WTC11 (cell line): ENCODE results near the gene RACGAP1. TPM values are rescaled to one million over a fixed set of nuclear protein-coding genes. Genes with fewer than 3 reads are reported as not detected.

Experiments used
- ATAC-seq: fragments of 200-7000 bp; cut with Tn5 transposase; 2 replicates; pipeline ENCODE4 v1.10.0; 2021; ENCODE audit warnings: mild to moderate bottlenecking, moderate library complexity
- CTCF ChIA-PET: fragments of 300-600 bp; sonication (Branson Sonifier 250); formaldehyde crosslinking; loops from one replicate; lab custom pipeline; 2021; ENCODE audit warnings: antibody characterized with exemption; lab: Charles Lee
- POLR2A ChIA-PET: fragments of 350-600 bp; sonication (Branson Sonifier 250); formaldehyde crosslinking; loops from one replicate; lab custom pipeline; 2021; ENCODE audit warnings: antibody characterized with exemption; lab: Charles Lee
- DNase-seq: peaks from one replicate; pipeline ENCODE4 v3.0.0; 2021; ENCODE audit warnings: low spot score
- H3K27ac Mint-ChIP-seq: 2 replicates; pipeline ENCODE4 v1.8.0; 2021; ENCODE audit warnings: mixed read lengths
- H3K27me3 Mint-ChIP-seq: 2 replicates; pipeline ENCODE4 v1.8.0; 2021; ENCODE audit warnings: low read depth, mild to moderate bottlenecking, moderate library complexity, mixed read lengths
- H3K36me3 Mint-ChIP-seq: 2 replicates; pipeline ENCODE4 v1.8.0; 2021; ENCODE audit warnings: mixed read lengths
- H3K4me1 Mint-ChIP-seq: 2 replicates; pipeline ENCODE4 v1.8.0; 2022; ENCODE audit warnings: mixed read lengths
- H3K4me3 Mint-ChIP-seq: 2 replicates; pipeline ENCODE4 v1.8.0; 2021; ENCODE audit warnings: mild to moderate bottlenecking, moderate library complexity, mixed read lengths
- H3K9me3 Mint-ChIP-seq: 2 replicates; pipeline ENCODE4 v1.8.0; 2021; ENCODE audit warnings: mixed read lengths
- ARID4B ChIP-seq: sonication (generic); formaldehyde crosslinking; IDR thresholded peaks from 2 replicates; pipeline ENCODE4 v1.8.0; 2023; ENCODE audit warnings: missing genetic modification reagents, mild to moderate bottlenecking, borderline replicate concordance
- ATF1 ChIP-seq: sonication (generic); formaldehyde crosslinking; IDR thresholded peaks from 2 replicates; pipeline ENCODE4 v1.8.1; 2023; ENCODE audit warnings: mild to moderate bottlenecking, moderate library complexity, missing genetic modification reagents
- ATF6 ChIP-seq: sonication (generic); formaldehyde crosslinking; IDR thresholded peaks from 2 replicates; pipeline ENCODE4 v1.8.1; 2023; ENCODE audit warnings: mild to moderate bottlenecking, missing genetic modification reagents
- CBFB ChIP-seq: sonication (generic); formaldehyde crosslinking; IDR thresholded peaks from 2 replicates; pipeline ENCODE4 v1.8.1; 2022; ENCODE audit warnings: mild to moderate bottlenecking, low read depth, missing genetic modification reagents
- CREM ChIP-seq: sonication (generic); formaldehyde crosslinking; IDR thresholded peaks from 2 replicates; pipeline ENCODE4 v1.8.1; 2022; ENCODE audit warnings: mild to moderate bottlenecking, missing genetic modification reagents, moderate library complexity
- E2F4 ChIP-seq: sonication (generic); formaldehyde crosslinking; IDR thresholded peaks from 2 replicates; pipeline ENCODE4 v1.8.1; 2022; ENCODE audit warnings: low read depth, mild to moderate bottlenecking, moderate library complexity, missing genetic modification reagents, borderline replicate concordance
- ERG ChIP-seq: fragments of 250-450 bp; sonication (Bioruptor Pico); IDR thresholded peaks from 2 replicates; pipeline ENCODE4 v1.8.0; 2021; ENCODE audit warnings: mild to moderate bottlenecking
- NFYB ChIP-seq: sonication (generic); formaldehyde crosslinking; conservative IDR thresholded peaks from 2 replicates; pipeline ENCODE4 v1.8.0; 2022; ENCODE audit warnings: low read depth, missing genetic modification reagents
- NR2C2 ChIP-seq: sonication (generic); formaldehyde crosslinking; IDR thresholded peaks from 2 replicates; pipeline ENCODE4 v1.8.0; 2022; ENCODE audit warnings: mild to moderate bottlenecking, missing genetic modification reagents
- PRRX2 ChIP-seq: fragments of 250-450 bp; sonication (Bioruptor Pico); IDR thresholded peaks from 2 replicates; pipeline ENCODE4 v1.8.0; 2021; ENCODE audit warnings: mild to moderate bottlenecking
- SOX15 ChIP-seq: fragments of 250-450 bp; sonication (Bioruptor Pico); IDR thresholded peaks from 2 replicates; pipeline ENCODE4 v1.9.0; 2021; ENCODE audit warnings: mild to moderate bottlenecking
- TCF7 ChIP-seq: sonication (generic); formaldehyde crosslinking; IDR thresholded peaks from 2 replicates; pipeline ENCODE4 v1.8.0; 2022; ENCODE audit warnings: mild to moderate bottlenecking, low read depth, missing genetic modification reagents, moderate library complexity
- TEAD4 ChIP-seq: sonication (generic); formaldehyde crosslinking; IDR thresholded peaks from 2 replicates; pipeline ENCODE4 v1.8.0; 2022; ENCODE audit warnings: mild to moderate bottlenecking, missing genetic modification reagents
- TP53 ChIP-seq: sonication (generic); formaldehyde crosslinking; IDR thresholded peaks from 2 replicates; pipeline ENCODE4 v1.8.1; 2023; ENCODE audit warnings: mild to moderate bottlenecking, missing genetic modification reagents
- ZMAT4 ChIP-seq: fragments of 250-450 bp; sonication (Bioruptor Pico); IDR thresholded peaks from 2 replicates; pipeline ENCODE4 v1.9.0; 2021; ENCODE audit warnings: mild to moderate bottlenecking
- ZNF396 ChIP-seq: fragments of 250-450 bp; sonication (Bioruptor Pico); IDR thresholded peaks from 2 replicates; pipeline ENCODE4 v1.8.0; 2021; ENCODE audit warnings: mild to moderate bottlenecking, moderate library complexity, borderline replicate concordance
- ZNF512 ChIP-seq: sonication (generic); formaldehyde crosslinking; IDR thresholded peaks from 2 replicates; pipeline ENCODE4 v1.8.1; 2022; ENCODE audit warnings: missing genetic modification reagents, borderline replicate concordance
- ZNF532 ChIP-seq: fragments of 250-450 bp; sonication (Bioruptor Pico); IDR thresholded peaks from 2 replicates; pipeline ENCODE4 v1.9.0; 2021; ENCODE audit warnings: mild to moderate bottlenecking, borderline replicate concordance
- total RNA-seq: library from RNA; stranded (reverse); gene quantifications from 3 replicates; pipeline ENCODE4 v1.2.3, GENCODE V29; 2021

Gene RACGAP1
- total RNA-seq, 1 experiment from 2014 or later, result 87.7 TPM

GRCh38 chr12:49979016-49979586 is 46.2 kb downstream of the RACGAP1 start:
- no peak for ATAC-seq
- H3K4me1 Mint-ChIP-seq, result peaks cover 19% of the 10 kb centered on the region
- H3K27ac Mint-ChIP-seq, result no peak overlapping the region; the same call in 1 of the 2 replicates
- TF ChIP-seq CREM (no peak), ZMAT4 (no peak)
- DNase-seq, result no peak
- ChIA-PET CTCF (interaction anchor here (1.6 to 8.2 kb wide), 7 partner anchors 12 to 112 kb away, joined by 4 to 120 read pairs (median 10); partner anchors contain the start of gene RACGAP1), POLR2A (interaction anchor here (1.3 kb wide), 1 partner anchor 30 kb away, joined by 6 read pairs; no protein-coding TSS in a partner anchor)
- no peak overlapping the region for H3K4me3 Mint-ChIP-seq
- no peaks in the 10 kb centered on the region for H3K27me3 Mint-ChIP-seq
- no peaks in the 10 kb centered on the region for H3K9me3 Mint-ChIP-seq
- H3K36me3 Mint-ChIP-seq, result no peaks in the 10 kb centered on the region

GRCh38 chr12:49978125-49978524 is 47.2 kb downstream of the RACGAP1 start:
- no peak overlapping the region for H3K27ac Mint-ChIP-seq
- H3K4me1 Mint-ChIP-seq, result peaks cover 19% of the 10 kb centered on the region
- H3K4me3 Mint-ChIP-seq, result no peak overlapping the region
- ChIA-PET POLR2A (no interaction called here), CTCF (interaction anchor here (0.7 to 8.2 kb wide), 4 partner anchors 11 to 55 kb away, joined by 3 to 120 read pairs (median 5); partner anchors contain the start of gene RACGAP1)
- no peak for ATAC-seq
- no peaks in the 10 kb centered on the region for H3K36me3 Mint-ChIP-seq
- DNase-seq, result no peak
- H3K27me3 Mint-ChIP-seq, result no peaks in the 10 kb centered on the region
- H3K9me3 Mint-ChIP-seq, result no peaks in the 10 kb centered on the region
- no peak for TF ChIP-seq ZNF532 (CRISPR knock-in tag)
- no peak for TF ChIP-seq TP53 (CRISPR knock-in tag)
- no peak for TF ChIP-seq CBFB
- no peak for TF ChIP-seq ATF6
- TF ChIP-seq SOX15 (CRISPR knock-in tag), result no peak
- TF ChIP-seq ARID4B, result no peak
- TF ChIP-seq PRRX2, result no peak
- no peak for TF ChIP-seq NR2C2 (CRISPR knock-in tag)
- no peak for TF ChIP-seq E2F4 (CRISPR knock-in tag)
- no peak for TF ChIP-seq ATF1
- no peak for TF ChIP-seq NFYB (CRISPR knock-in tag)
- TF ChIP-seq ZNF396, result no peak
- no peak for TF ChIP-seq TCF7 (CRISPR knock-in tag)
- TF ChIP-seq TEAD4, result no peak
- no peak for TF ChIP-seq ERG (CRISPR knock-in tag)
- TF ChIP-seq ZNF512 (CRISPR knock-in tag), result no peak
